H1 (cell line): ENCODE results near the gene CYP26C1. TPM values are rescaled to one million over a fixed set of nuclear protein-coding genes. Genes with fewer than 3 reads are reported as not detected.
A peak's percentile ranks its signal among the peaks of the same experiment; 100 is the strongest.

ENCODE experiments used
- CTCF ChIA-PET: fragments of 300-600 bp; sonication (Branson Sonifier 250); formaldehyde crosslinking; loops from one replicate; lab custom pipeline; 2021; ENCODE audit not compliant: partially characterized antibody; lab: Charles Lee
- POLR2A ChIA-PET: fragments of 300-600 bp; sonication (Branson Sonifier 250); formaldehyde crosslinking; loops from one replicate; lab custom pipeline; 2021; ENCODE audit warnings: inconsistent platforms; ENCODE audit not compliant: partially characterized antibody; lab: Charles Lee
- DNase-seq, 2 experiments: peaks; one replicate each; pipeline versions ENCODE4 v3.0.0 to v3.0.0-alpha.2; 2010 to 2022; ENCODE audit warnings: low spot score in 2 of 2, low read depth in 1 of 2, mixed read lengths in 1 of 2
- FAIRE-seq: peaks from 2 replicates; lab custom pipeline; 2011; peaks lifted over from hg19 to GRCh38; lab: Jason Lieb, UNC
- H2AFZ ChIP-seq: 2 replicates; pipeline ENCODE4 v1.8.1; 2012; ENCODE audit warnings: low read length, inconsistent platforms
- H2AK5ac ChIP-seq: 2 replicates; pipeline ENCODE4 v1.6.1; 2013; ENCODE audit warnings: low read depth, low read length
- H2BK120ac ChIP-seq: replicated peaks from 2 replicates; pipeline ENCODE3; 2013; ENCODE audit warnings: low read depth, low read length, inconsistent platforms
- H2BK12ac ChIP-seq: 2 replicates; pipeline ENCODE4 v1.6.1; 2013; ENCODE audit warnings: low read depth, low read length
- H2BK15ac ChIP-seq: 2 replicates; pipeline ENCODE4 v1.6.1; 2013; ENCODE audit warnings: low read length
- H2BK20ac ChIP-seq: 2 replicates; pipeline ENCODE4 v1.6.1; 2013; ENCODE audit warnings: low read length
- H2BK5ac ChIP-seq: 2 replicates; pipeline ENCODE4 v1.6.1; 2013; ENCODE audit warnings: low read depth, low read length
- H3K14ac ChIP-seq: 2 replicates; pipeline ENCODE4 v1.6.1; 2013; ENCODE audit warnings: inconsistent platforms; ENCODE audit not compliant: insufficient read length
- H3K18ac ChIP-seq: 2 replicates; pipeline ENCODE4 v1.6.1; 2013; ENCODE audit warnings: low read length; ENCODE audit errors: extremely low read depth
- H3K23ac ChIP-seq: 2 replicates; pipeline ENCODE4 v1.6.1; 2013; ENCODE audit warnings: inconsistent platforms; ENCODE audit not compliant: insufficient read length
- H3K23me2 ChIP-seq: 2 replicates; pipeline ENCODE4 v1.6.1; 2013; ENCODE audit warnings: low read depth, low read length
- H3K27ac ChIP-seq: 2 replicates; pipeline ENCODE4 v1.6.1; 2011; ENCODE audit warnings: low read depth, low read length, inconsistent platforms
- H3K27me3 ChIP-seq, 4 experiments: replicated peaks in 1 of 4; 1 replicate in 1 of 4; 2 replicates in 3 of 4; pipeline versions ENCODE4 v1.6.1 to v1.8.1; 2011 to 2013; ENCODE audit warnings: low read length in 3 of 4, mild to moderate bottlenecking in 3 of 4, inconsistent platforms in 2 of 4, mixed read lengths in 2 of 4, moderate library complexity in 1 of 4; ENCODE audit not compliant: control insufficient read depth in 3 of 4, insufficient read depth in 3 of 4; ENCODE audit errors: extremely low read depth in 1 of 4
- H3K36me3 ChIP-seq, 4 experiments: 2 replicates each; pipeline versions ENCODE4 v1.6.1 to v1.8.1; 2011 to 2013; ENCODE audit warnings: mild to moderate bottlenecking in 4 of 4, low read length in 3 of 4, moderate library complexity in 2 of 4, control low read depth in 1 of 4, inconsistent platforms in 1 of 4; ENCODE audit not compliant: insufficient read depth in 4 of 4, control insufficient read depth in 2 of 4
- H3K4ac ChIP-seq: replicated peaks from 2 replicates; pipeline ENCODE3; 2013; ENCODE audit warnings: low read length, low read depth, mixed read lengths, inconsistent platforms; ENCODE audit not compliant: insufficient read length
- H3K4me1 ChIP-seq, 4 experiments: replicated peaks in 1 of 4; 1 replicate in 1 of 4; 2 replicates in 3 of 4; pipeline versions ENCODE4 v1.6.1 to v1.8.1; 2011 to 2013; ENCODE audit warnings: low read length in 3 of 4, inconsistent platforms in 2 of 4, mixed read lengths in 1 of 4; ENCODE audit not compliant: insufficient read depth in 4 of 4, control insufficient read depth in 3 of 4
- H3K4me2 ChIP-seq, 2 experiments: 2 replicates each; pipeline versions ENCODE4 v1.6.1 to v1.8.1; 2011 to 2013; ENCODE audit warnings: low read depth in 2 of 2, low read length in 2 of 2, control low read depth in 1 of 2, inconsistent platforms in 1 of 2, mild to moderate bottlenecking in 1 of 2; ENCODE audit not compliant: insufficient read depth in 1 of 2
- H3K4me3 ChIP-seq, 4 experiments: fragments of 200-600, 300-600 bp in 1 of 4; sonication (generic), shearing (Covaris generic), sonication (Bioruptor Twin) in 1 of 4; 2 replicates each; pipeline versions ENCODE4 v1.5.1 to v1.8.1; 2011 to 2016; ENCODE audit warnings: low read length in 4 of 4, low read depth in 3 of 4, control low read depth in 2 of 4, inconsistent platforms in 2 of 4, mild to moderate bottlenecking in 2 of 4, mixed read lengths in 1 of 4, moderate library complexity in 1 of 4; ENCODE audit not compliant: insufficient read depth in 2 of 4; ENCODE audit errors: extremely low read depth in 1 of 4
- H3K56ac ChIP-seq: replicated peaks from 2 replicates; pipeline ENCODE3; 2013; ENCODE audit warnings: low read depth, mild to moderate bottlenecking, mixed read lengths, low read length, inconsistent platforms; ENCODE audit not compliant: insufficient read length
- H3K79me1 ChIP-seq: 2 replicates; pipeline ENCODE4 v1.6.1; 2013; ENCODE audit warnings: low read depth, low read length, control low read depth
- H3K79me2 ChIP-seq, 2 experiments: 2 replicates each; pipeline versions ENCODE4 v1.6.1 to v1.8.1; 2012 to 2013; ENCODE audit warnings: low read length in 2 of 2, mild to moderate bottlenecking in 2 of 2, inconsistent platforms in 1 of 2; ENCODE audit not compliant: insufficient read depth in 2 of 2, control insufficient read depth in 1 of 2
- H3K9ac ChIP-seq, 4 experiments: replicated peaks in 1 of 4; 1 replicate in 1 of 4; 2 replicates in 3 of 4; pipeline versions ENCODE4 v1.6.1 to v1.8.1; 2011 to 2013; ENCODE audit warnings: low read depth in 3 of 4, low read length in 3 of 4, control low read depth in 2 of 4, mild to moderate bottlenecking in 2 of 4, moderate library complexity in 2 of 4, inconsistent platforms in 1 of 4; ENCODE audit errors: extremely low read depth in 1 of 4
- H3K9me3 ChIP-seq, 2 experiments: 2 replicates each; pipeline versions ENCODE4 v1.6.1 to v1.8.1; 2012 to 2013; ENCODE audit warnings: mild to moderate bottlenecking in 2 of 2, moderate library complexity in 2 of 2, control low read depth in 1 of 2, inconsistent platforms in 1 of 2, low read depth in 1 of 2, low read length in 1 of 2, mixed read lengths in 1 of 2; ENCODE audit not compliant: insufficient read depth in 2 of 2
- H4K20me1 ChIP-seq, 2 experiments: replicated peaks in 1 of 2; 2 replicates each; pipeline versions ENCODE3 to v1.8.1; 2011 to 2013; ENCODE audit warnings: inconsistent platforms in 2 of 2, low read length in 2 of 2, mild to moderate bottlenecking in 1 of 2; ENCODE audit not compliant: insufficient read depth in 2 of 2, control insufficient read depth in 1 of 2
- H4K5ac ChIP-seq: 2 replicates; pipeline ENCODE4 v1.6.1; 2013; ENCODE audit warnings: low read length, low read depth, mixed read lengths, inconsistent platforms; ENCODE audit not compliant: insufficient read length
- H4K8ac ChIP-seq: 2 replicates; pipeline ENCODE4 v1.8.0; 2013; ENCODE audit warnings: mild to moderate bottlenecking, moderate library complexity, low read length, inconsistent platforms; ENCODE audit not compliant: insufficient read depth; ENCODE audit errors: extremely low read depth
- H4K91ac ChIP-seq: replicated peaks from 2 replicates; pipeline ENCODE3; 2013; ENCODE audit warnings: low read length, mixed read lengths, inconsistent platforms; ENCODE audit not compliant: insufficient read length
- SUZ12 ChIP-seq: fragments of 200-600 bp; sonication (generic); IDR thresholded peaks from 2 replicates; pipeline ENCODE4 v1.6.1; 2012; ENCODE audit warnings: mild to moderate bottlenecking, inconsistent platforms, low read length, moderate library complexity, mixed read lengths
- TAF1 ChIP-seq: IDR thresholded peaks from 2 replicates; pipeline ENCODE4 v1.6.1; 2011; ENCODE audit warnings: mild to moderate bottlenecking, low read depth, low read length
- WGBS, 2 experiments: shearing (Covaris generic) in 1 of 2; methylation state at CpG; one replicate each; pipeline versions ENCODE4 v1.1.6 to v1.1.7; 2013 to 2015; ENCODE audit warnings: low lambda C conversion rate in 2 of 2, mixed read lengths in 2 of 2, inconsistent platforms in 1 of 2, low coverage in 1 of 2, missing lambda C conversion rate in 1 of 2; ENCODE audit not compliant: insufficient replicate concordance in 2 of 2, insufficient coverage in 1 of 2, insufficient read length in 1 of 2; ENCODE audit errors: extremely low coverage in 1 of 2, missing lambda C conversion rate in 1 of 2; 5-methylcytosine and 5-hydroxymethylcytosine counted together
- polyA plus RNA-seq, 7 experiments: library from polyadenylated mRNA; depleted of rRNA in 3 of 7; stranded (reverse) in 5 of 7; unstranded in 2 of 7; fragments of >200 nt in 5 of 7; fragments of 200-250 nt in 2 of 7; gene quantifications; 1 replicate in 5 of 7; 2 replicates in 1 of 7; 4 replicates in 1 of 7; pipeline versions ENCODE4 v1.2.1 to v1.2.3, GENCODE V29; 2011 to 2013; ENCODE audit warnings: missing spikeins in 2 of 7, mixed read lengths in 2 of 7
- total RNA-seq: library from RNA; stranded (reverse); fragmentation: NEBNext Ultra II Directional; extraction: Animal tissue kit (Norgen Biotek cat#: 25700); gene quantifications from 2 replicates; pipeline ENCODE4 v1.2.1, GENCODE V29; 2021

The CYP26C1 gene
- total and polyA plus RNA-seq, 2 of the 8 experiments (the other 6 are each of a cell fraction or from before 2014, with no cell fraction given) = 0.12 to 0.28 TPM

GRCh38 chr10:93099670-93100069, 39.1 kb downstream of the CYP26C1 start:
- no peak overlapping the region for H3K56ac ChIP-seq
- H2BK12ac ChIP-seq = no peak overlapping the region
- H3K27me3 ChIP-seq = no peaks in the 10 kb centered on the region
- H3K4me1 ChIP-seq = peaks cover 0 to 2% (median 0%) of the 10 kb centered on the region in 4 experiments; a peak in 1 of 7 replicates
- no peaks in the 10 kb centered on the region for H3K23me2 ChIP-seq
- no peak overlapping the region for H3K4me3 ChIP-seq
- H3K4me2 ChIP-seq = no peak overlapping the region
- 91% methylated on average over 7 of the region's 7 CpGs; no CpG with 5 or more reads in 1 of the 2 experiments for WGBS, 2 experiments
- H3K79me2 ChIP-seq = no peaks in the 10 kb centered on the region
- H4K5ac ChIP-seq = no peak overlapping the region
- no peak overlapping the region for H4K8ac ChIP-seq
- CTCF ChIA-PET = no interaction called here
- POLR2A ChIA-PET = no interaction called here
- no peaks in the 10 kb centered on the region for H3K36me3 ChIP-seq
- no peaks in the 10 kb centered on the region for H3K79me1 ChIP-seq
- H2AFZ ChIP-seq = no peak overlapping the region
- no peak overlapping the region for H3K14ac ChIP-seq
- no peak overlapping the region for H3K4ac ChIP-seq
- no peak overlapping the region for H3K23ac ChIP-seq
- H2AK5ac ChIP-seq = no peak overlapping the region
- H2BK120ac ChIP-seq = no peak overlapping the region
- no peak overlapping the region for H2BK20ac ChIP-seq
- H3K18ac ChIP-seq = no peak overlapping the region
- no peak overlapping the region for H2BK15ac ChIP-seq
- FAIRE-seq (no peak), DNase-seq (peak in 1 of 2 experiments; percentile 11)
- no peak overlapping the region for H3K9ac ChIP-seq
- no peaks in the 10 kb centered on the region for H4K20me1 ChIP-seq
- no peak overlapping the region for H3K27ac ChIP-seq
- no peaks in the 10 kb centered on the region for H3K9me3 ChIP-seq
- no peak overlapping the region for H2BK5ac ChIP-seq
- H4K91ac ChIP-seq = no peak overlapping the region
- TF ChIP-seq SUZ12 (no peak), TAF1 (no peak)
